HG02852 (cell line): ENCODE results near the gene SYNM.
"Not testable (repeated sequence)": the region's sequence is repeated elsewhere in the genome, so short reads cannot be mapped to it uniquely, and the experiment has no call there.

Experiments used
- ATAC-seq: cut with Tn5 transposase; IDR thresholded peaks from one replicate; pipeline ENCODE4 v1.9.1; 2021; ENCODE audit warnings: mild to moderate bottlenecking, moderate library complexity; ENCODE audit not compliant: unreplicated experiment

SYNM gene, protein sequence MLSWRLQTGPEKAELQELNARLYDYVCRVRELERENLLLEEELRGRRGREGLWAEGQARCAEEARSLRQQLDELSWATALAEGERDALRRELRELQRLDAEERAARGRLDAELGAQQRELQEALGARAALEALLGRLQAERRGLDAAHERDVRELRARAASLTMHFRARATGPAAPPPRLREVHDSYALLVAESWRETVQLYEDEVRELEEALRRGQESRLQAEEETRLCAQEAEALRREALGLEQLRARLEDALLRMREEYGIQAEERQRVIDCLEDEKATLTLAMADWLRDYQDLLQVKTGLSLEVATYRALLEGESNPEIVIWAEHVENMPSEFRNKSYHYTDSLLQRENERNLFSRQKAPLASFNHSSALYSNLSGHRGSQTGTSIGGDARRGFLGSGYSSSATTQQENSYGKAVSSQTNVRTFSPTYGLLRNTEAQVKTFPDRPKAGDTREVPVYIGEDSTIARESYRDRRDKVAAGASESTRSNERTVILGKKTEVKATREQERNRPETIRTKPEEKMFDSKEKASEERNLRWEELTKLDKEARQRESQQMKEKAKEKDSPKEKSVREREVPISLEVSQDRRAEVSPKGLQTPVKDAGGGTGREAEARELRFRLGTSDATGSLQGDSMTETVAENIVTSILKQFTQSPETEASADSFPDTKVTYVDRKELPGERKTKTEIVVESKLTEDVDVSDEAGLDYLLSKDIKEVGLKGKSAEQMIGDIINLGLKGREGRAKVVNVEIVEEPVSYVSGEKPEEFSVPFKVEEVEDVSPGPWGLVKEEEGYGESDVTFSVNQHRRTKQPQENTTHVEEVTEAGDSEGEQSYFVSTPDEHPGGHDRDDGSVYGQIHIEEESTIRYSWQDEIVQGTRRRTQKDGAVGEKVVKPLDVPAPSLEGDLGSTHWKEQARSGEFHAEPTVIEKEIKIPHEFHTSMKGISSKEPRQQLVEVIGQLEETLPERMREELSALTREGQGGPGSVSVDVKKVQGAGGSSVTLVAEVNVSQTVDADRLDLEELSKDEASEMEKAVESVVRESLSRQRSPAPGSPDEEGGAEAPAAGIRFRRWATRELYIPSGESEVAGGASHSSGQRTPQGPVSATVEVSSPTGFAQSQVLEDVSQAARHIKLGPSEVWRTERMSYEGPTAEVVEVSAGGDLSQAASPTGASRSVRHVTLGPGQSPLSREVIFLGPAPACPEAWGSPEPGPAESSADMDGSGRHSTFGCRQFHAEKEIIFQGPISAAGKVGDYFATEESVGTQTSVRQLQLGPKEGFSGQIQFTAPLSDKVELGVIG (N-terminal part only)

DNA sequence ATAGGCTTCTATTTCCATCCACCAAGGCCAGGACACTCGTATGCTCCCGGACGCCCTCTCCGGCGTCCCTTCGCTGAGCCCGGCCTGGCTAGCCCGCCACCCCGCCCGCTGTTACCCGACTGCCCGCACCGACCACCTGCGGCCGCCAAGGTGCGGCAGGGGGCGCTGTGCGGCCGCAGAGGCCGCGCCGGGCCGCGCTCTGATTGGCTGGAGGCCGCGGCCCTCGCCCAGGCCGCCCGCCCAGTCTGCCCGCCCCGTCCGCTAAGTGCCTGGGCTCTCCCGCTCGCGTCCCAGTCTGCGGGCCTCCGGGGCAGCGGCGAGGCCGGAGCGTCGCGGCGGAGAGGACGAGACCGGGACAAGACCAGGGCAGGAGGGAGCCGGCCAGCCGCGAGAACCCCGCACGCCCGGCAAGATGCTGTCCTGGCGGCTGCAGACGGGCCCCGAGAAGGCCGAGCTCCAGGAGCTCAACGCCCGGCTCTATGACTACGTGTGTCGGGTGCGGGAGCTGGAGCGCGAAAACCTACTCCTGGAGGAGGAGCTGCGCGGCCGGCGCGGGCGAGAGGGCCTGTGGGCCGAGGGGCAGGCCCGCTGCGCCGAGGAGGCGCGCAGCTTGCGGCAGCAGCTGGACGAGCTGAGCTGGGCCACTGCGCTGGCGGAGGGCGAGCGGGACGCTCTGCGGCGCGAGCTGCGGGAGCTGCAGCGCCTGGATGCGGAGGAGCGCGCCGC, at the start of gene SYNM:
SYNM (plus strand) TSS at position 293 of the 726 bp plus-strand sequence; CDS start at position 413, 120 bp downstream.
- ATAC-seq = peak; percentile 61

DNA sequence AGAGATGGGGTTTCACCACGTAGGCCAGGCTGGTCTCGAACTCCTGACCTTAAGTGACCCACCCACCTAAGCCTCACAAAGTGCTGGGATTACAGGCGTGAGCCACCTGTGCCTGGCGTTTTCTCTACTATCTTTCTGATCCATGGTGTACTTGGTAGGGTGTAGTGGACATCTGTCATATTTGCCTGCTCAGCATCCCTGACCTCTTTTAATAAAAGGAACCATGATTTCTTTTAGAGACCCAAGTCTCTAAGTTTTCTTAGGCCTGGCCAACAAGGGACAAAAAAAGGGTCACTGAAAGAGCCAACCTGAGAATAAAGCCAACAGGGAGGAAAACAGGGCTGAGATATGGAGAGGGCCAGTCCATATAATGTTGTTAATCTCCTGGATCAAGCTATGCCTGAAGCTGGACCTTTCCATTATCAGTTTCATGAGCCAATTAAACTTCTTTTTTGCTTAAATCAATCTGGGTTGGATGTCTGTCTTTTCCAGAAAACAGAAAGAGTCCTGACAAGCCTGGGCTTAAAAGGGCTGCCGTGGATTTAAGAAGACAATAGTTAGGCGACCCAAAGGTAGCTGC, 49.2 kb upstream of the SYNM start:
- no peak for ATAC-seq

DNA sequence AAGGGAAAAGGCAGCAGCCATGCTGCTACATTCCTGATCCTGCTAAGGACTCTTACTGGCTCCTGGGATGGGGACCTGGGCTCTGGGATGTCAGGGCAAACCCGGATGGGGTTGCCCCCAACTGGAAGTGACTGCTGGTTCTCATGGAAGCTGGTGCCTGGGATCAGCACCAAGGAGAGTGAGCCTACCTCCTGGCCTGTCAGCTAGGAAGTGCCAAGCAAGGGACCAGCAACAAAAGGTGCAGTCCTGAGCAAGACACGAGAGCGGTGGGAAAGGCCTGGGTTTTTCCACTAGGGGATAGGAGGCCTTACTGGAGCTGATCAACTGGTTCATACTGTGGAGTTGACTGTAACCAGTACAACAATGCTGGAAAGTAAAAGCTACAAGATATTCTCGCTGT, 47.9 kb upstream of the SYNM start:
- no peak for ATAC-seq

DNA sequence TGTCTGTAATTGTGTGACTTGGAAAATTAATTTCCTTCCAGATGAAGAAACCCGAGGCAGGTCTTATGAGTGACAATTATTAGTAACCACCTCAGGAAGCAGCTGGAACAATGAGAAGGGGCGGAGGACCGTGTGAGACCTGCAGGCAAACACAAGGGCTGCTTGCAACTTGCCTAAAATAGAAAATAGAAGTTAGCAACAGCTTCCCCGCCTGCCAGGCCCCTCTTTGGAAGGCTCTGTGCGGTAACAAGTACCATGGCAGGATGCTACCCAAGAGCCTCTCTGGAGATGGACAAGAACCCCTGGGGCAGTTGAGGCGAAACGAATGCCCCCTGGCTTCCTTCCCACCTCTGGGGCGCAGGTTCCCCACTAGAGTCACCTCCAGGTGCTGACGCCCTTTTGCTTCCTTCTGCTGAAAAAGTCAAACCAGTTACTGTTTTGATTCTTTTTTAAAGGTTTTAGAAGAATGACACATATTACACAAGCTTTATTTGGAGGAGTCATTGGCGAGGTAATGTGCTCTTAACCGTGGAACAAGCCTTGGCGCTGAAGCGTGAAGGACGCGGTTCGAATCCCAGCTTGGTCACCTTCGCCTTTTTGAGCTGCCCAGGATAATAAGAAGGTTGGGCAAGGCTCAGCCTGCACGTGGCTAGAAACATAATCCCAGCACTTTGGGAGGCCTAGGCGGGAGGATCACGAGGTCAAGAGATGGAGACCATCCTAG, 47.0 kb upstream of the SYNM start:
- ATAC-seq = no peak

DNA sequence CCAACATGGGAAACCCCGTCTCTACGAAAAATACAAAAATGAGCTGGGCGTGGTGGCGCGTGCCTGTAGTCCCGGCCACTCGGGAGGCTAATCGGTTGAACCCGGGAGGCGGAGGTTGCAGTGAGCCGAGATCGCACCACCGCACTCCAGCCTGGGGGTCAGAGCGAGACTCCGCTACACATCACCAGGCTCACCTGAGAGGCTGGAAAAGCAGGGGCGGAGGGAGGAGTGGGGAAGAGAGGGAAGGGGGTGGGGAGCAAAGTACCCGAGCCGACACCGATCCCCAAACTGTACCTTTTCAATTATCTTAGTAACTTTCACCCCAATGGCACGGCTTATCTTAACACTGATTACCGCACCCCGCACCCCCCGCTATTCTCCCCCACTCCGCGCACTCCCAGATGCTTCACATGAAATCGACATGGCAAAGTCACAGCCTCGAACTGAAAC, 46.4 kb upstream of the SYNM start:
- ATAC-seq = no peak

DNA sequence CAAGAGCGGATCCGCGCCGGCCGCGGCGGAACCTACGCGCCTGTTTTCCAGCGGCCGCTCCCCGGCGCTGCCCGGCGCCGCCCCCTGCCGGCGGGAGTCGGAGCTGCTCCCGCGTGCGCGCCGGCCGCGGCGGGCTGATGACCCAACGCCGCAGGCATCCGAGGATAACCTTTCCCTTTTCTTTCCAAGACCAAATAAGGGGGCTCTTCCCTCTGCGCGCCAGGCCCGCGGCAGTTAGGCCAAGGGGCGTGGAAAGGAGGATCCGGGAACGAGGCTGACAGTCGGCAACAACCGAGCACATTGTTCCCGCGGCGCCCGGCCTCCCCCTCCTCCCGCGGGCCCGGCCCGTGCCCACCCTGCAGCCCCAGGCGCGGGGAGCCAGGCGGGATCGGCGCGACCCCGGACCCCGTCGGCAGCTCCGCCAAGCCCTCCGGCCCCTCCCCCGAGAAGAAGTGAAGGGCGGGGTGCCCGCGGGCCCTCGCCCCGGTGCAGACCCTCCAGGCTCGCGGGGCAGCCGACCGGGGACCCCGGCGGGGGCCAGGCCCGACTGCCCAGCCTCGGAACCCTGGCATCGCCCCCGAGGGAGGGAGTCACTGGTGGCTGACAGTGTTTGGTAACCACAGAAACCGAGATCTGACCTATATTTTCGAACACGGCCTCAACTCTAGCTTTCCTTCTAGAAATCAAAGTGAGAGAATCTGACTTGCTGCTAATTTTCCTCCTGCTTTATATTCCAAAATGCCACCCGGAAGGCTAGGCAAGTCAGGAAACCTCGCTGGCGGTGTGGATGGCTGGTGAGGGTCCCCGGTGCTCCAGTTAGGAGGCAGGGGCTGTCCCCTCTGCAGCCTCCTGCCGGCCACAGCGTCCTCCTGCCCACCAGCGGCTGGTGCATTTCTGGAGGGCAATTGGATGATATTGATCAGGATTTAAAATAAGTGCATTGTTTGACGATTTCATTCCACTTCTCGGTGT, 45.6 kb upstream of the SYNM start:
- ATAC-seq = peak; percentile 80

DNA sequence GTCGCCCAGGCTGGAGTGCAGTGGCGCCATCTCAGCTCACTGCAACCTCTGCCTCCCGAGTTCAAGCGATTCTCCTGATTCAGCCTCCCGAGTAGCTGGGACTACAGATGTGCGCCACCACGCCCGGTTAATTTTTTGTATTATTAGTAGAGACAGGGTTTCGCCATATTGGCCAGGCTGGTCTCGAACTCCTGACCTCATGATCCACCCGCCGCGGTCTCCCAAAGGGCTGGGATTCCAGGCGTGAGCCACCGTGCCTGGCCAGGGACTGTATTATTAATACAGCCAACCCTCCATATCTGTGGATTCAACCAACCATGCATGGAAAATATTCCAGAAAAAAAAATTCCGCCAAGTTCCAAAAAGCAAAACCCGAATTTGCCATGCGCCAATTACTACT, 44.7 kb upstream of the SYNM start:
- ATAC-seq = not testable (repeated sequence)

DNA sequence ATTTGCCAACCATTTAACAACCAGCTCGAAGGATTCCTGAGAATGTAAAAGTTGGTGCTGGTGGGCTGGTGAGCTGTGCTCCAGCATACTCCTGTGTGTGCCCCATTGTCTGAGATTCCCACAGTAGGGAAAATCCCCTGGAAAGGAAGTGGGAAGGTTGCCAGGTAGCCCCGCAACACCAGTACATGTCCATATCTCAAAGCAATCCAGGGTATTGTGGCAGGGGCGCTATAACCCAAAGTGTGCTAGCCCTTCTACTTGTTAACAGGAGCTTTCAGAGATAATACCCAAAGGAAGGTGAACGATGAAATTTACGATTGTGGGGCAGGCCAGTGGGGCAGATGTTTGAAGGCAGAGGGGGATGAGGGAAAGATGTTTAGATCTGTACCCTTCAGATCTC, 42.7 kb upstream of the SYNM start:
- ATAC-seq = no peak

DNA sequence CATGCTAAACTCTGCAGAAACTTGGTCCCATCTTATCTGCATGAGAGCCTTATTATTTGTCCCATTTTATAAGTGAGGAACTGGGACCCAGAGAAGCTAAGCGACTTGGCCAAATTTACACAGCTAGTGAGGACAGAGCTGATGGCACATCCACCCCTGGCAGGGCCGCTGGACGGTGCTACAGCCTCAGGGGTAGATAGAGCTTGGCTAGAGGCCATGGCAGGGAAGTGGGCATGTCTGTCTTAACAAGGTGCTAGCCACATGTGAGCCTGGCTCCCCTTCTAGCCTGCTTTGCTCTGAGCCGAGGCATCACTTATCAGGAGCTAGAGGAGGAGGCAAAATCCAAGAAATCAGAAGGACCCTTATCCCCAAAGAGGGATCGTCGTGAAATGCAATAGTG, 36.7 kb upstream of the SYNM start:
- ATAC-seq = no peak

DNA sequence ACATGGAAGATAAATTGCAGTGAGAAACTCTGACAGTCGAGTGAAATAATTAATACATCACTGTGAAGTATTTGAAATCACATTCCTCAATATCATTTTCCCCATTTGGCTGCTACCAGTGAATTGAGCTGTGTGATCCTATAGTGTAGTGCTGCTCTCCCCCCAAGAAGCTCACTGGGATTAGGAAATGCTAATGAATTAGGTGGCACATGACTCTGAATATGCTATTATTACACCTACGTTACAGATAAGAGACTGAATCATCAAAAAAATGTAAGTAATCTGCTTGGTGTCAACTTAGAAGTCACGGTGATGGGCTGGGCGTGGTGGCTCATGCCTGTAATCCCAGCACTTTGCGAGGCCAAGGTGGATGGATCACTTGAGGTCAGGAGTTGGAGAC, 34.7 kb upstream of the SYNM start:
- no peak for ATAC-seq

DNA sequence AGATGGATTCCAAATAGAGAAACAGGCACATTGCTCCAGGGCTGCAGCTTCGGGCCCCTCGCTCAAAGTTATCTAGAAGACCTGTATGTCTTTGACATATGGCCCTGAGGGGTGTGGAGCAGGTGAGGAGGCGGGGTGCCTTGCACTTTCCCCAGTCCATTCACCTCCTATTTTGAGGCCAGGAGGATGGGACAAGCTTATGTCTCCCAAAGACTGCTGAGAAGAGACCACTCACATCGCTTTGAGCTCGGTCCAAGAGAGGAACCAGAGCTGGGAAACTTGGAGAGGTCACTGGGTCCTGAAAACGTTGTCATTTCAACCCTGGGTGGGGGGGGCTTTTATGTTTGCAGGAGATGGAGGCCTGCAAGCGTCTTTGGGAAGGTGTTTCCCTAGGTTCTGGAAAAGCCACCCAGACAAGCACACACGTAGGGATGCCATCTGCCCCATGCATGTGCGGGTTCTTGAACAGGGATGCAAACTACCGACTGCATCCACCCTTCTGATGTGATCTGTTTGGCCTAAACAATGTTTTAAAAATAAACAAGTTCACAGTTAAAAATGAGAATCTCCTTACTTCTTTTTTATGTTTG, 33.7 kb upstream of the SYNM start:
- no peak for ATAC-seq

DNA sequence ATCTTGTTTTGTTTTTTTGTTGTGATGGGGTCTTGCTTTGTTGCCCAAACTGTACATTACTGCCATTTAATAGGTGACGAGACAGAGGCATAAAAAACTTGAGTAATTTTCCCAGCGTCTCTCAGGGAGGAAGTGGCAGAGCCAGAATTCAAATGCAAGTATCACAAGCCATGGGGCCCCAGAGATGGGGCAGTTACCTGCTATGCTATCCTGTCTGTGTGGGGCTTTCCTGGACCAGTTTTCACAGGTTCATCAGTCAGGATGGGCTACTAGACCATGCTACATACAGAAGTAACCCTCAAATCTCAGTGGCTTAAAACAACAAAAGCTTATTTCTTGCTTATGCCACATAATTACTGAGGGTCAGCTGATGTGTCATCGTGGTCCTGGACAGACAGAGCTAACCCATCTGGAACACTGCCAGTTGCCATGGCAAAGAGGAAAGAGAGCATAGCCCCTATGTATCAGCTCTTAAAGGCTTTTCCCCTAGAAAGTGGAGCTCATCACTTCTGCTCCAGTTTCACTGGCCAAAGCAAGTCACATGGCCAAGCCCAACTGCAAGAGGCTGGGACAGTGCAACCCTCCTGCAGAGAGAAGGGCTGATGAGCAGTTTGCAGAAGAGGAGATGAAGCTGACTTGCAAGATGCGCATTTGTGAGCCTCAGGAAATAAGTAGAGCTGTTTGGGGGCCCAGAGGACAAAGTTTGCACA, 31.7 kb upstream of the SYNM start:
- peak; percentile 41 for ATAC-seq

DNA sequence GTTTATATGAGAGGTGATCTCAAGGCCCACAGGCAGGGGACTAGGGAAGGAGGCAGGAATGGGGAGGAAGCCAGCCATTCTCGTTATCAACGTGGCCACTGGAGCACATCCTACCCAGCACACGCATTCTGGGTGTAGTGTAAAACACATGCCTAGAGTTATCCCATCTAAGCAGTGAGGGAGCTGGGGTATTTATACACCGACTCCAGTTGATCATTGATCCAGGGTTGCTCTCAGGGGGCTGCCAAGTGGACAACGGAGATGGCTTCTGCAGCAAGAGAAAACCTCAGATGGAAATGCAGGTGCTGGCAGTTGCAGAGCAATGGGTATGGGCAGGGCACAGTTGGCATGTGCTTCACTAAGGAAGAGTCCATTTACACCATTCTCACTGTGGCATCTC, 30.4 kb upstream of the SYNM start:
- no peak for ATAC-seq

DNA sequence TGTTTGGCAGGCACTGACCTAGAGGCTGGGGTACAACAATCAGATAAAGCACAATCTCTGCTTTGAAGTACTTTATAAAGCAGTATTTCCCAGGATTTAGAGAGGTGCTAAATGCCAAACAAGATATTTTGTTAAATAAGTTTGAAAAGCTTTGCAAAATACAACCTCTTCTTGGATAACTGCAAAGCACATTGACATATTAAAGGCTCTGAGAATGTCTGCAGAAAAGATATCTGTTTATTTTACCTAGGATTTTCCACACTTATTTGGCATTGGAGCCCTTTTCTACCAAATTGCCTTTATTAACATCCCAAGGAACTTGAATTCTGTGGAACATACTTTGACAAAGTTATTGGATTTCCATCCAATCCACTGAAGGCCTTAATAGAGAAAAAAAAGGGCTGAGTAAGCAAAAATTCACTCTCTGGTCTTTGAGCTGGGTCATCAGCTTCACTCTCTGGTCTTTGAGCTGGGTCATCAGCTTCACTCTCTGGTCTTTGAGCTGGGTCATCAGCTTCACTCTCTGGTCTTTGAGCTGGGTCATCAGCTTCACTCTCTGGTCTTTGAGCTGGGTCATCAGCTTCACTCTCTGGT, 29.7 kb upstream of the SYNM start:
- not testable (repeated sequence) for ATAC-seq

DNA sequence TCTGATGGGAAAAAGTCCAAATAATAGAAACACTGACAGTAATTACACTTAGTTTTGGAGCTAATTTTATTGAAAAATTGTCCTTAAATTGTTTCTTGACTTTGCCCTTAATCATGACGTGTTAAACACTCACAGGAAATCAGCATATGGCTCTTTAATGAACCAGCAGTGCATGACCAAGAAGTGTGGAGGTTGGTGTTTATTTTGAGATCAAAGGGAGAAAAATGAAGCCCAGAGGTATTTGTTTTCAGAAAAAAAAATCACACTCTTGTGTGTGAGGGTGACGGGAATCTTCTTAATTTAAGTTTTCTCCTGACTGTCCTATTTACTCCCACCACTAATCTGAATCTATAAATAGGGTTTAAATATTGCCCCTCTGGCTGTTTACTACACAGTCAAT, 28.8 kb upstream of the SYNM start:
- no peak for ATAC-seq

DNA sequence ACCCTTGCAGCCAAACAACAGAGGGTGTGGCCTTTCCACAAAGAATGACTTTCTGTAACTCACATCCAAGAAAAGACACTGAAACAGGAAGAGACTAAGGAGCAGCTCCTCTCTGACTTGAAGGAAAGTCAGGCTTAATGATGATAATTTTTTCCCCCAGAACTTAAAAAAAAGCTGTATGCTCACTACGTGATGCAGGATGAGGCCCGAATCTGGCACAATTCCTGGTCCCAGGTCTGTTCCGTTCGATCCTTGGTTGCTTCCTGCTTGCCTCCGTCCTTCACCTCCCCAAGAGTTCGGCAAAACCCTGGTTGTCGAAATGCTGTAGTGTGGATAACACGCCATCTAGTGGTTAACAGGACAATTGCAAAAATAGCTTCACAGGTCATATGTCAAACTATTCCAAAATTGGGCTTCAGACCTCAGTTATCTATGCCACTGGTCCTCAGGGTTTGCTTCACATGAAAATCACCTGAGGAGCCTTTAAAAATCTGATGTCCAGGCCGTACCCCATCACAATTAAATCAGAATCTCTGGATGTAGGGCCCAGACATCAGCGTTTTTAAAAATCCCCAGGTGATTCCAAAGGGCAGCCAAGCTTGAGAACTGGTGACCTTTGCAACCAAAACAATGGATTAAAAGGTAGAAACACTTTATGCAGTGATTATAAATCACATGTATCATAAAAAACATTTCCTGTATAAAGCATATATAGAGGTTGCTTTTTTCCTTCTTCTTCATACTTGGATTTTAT, 28.1 kb upstream of the SYNM start:
- peak; percentile 84 for ATAC-seq
